HEK293T (cell line): ENCODE results near the gene RIMS1.

ENCODE experiments used
- ARNT ChIP-seq: fragments of 450-650 bp; IDR thresholded peaks from 2 replicates; pipeline ENCODE4 v1.6.1; 2017; ENCODE audit warnings: mild to moderate bottlenecking
- BHLHE40 ChIP-seq: fragments of 450-650 bp; IDR thresholded peaks from 2 replicates; pipeline ENCODE4 v1.6.1; 2016; ENCODE audit warnings: mild to moderate bottlenecking, moderate library complexity, borderline replicate concordance
- ELF4 ChIP-seq: fragments of 450-650 bp; IDR thresholded peaks from 2 replicates; pipeline ENCODE4 v1.6.1; 2017; ENCODE audit warnings: antibody characterized with exemption
- FOXA1 ChIP-seq: fragments of 450-650 bp; IDR thresholded peaks from 2 replicates; pipeline ENCODE4 v1.6.1; 2016; ENCODE audit warnings: mild to moderate bottlenecking
- FOXK2 ChIP-seq: fragments of 450-650 bp; IDR thresholded peaks from 2 replicates; pipeline ENCODE4 v1.6.1; 2016; ENCODE audit warnings: mild to moderate bottlenecking
- FOXM1 ChIP-seq: fragments of 450-650 bp; IDR thresholded peaks from 2 replicates; pipeline ENCODE4 v1.6.1; 2017; ENCODE audit warnings: mild to moderate bottlenecking, borderline replicate concordance
- HDGF ChIP-seq: fragments of 450-650 bp; IDR thresholded peaks from 2 replicates; pipeline ENCODE4 v1.6.1; 2017; ENCODE audit warnings: antibody characterized with exemption, borderline replicate concordance
- L3MBTL2 ChIP-seq: fragments of 450-650 bp; conservative IDR thresholded peaks from 2 replicates; pipeline ENCODE4 v1.6.1; 2016; ENCODE audit warnings: mild to moderate bottlenecking
- NFRKB ChIP-seq: fragments of 450-650 bp; IDR thresholded peaks from 2 replicates; pipeline ENCODE4 v1.6.1; 2016; ENCODE audit warnings: mild to moderate bottlenecking, moderate library complexity
- SP1 ChIP-seq: fragments of 450-650 bp; IDR thresholded peaks from 2 replicates; pipeline ENCODE4 v1.6.1; 2017
- SUZ12 ChIP-seq: fragments of 450-650 bp; IDR thresholded peaks from 2 replicates; pipeline ENCODE4 v1.6.1; 2016; ENCODE audit warnings: mild to moderate bottlenecking
- ZNF384 ChIP-seq: fragments of 450-650 bp; IDR thresholded peaks from 2 replicates; pipeline ENCODE4 v1.6.1; 2016
- TF ChIP-seq, protein P1 (sequence below): fragments of 450-650 bp; IDR thresholded peaks from 2 replicates; pipeline ENCODE4 v1.6.1; 2016

DNA sequence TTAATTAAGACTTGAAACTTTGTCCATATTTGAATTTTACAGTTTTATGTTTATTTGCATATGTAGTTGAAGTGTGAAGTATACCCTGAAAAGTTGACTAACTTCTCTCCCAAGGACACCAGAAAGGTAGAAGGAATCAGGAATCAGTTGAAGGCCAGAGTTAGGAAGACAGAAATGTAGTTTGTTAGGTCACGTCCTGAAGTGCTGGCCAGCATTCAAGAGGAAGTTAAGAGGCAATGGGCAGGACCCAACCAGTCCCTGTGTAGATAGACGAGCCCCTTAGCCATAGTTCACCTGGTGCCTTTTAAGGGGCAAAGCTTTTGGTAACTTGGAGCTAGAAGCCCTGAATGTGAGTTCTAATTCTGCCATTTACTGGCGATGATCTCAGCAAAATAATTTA lies 485.1 kb downstream of the RIMS1 start:
- TF ChIP-seq FOXK2 (no peak), NFRKB (no peak), SP1 (no peak), HDGF (no peak), BHLHE40 (no peak), SUZ12 (no peak), FOXA1 (no peak), ARNT (no peak), L3MBTL2 (no peak), FOXM1 (no peak), ZNF384 (no peak), ELF4 (no peak)
- TF ChIP-seq, protein P1, sequence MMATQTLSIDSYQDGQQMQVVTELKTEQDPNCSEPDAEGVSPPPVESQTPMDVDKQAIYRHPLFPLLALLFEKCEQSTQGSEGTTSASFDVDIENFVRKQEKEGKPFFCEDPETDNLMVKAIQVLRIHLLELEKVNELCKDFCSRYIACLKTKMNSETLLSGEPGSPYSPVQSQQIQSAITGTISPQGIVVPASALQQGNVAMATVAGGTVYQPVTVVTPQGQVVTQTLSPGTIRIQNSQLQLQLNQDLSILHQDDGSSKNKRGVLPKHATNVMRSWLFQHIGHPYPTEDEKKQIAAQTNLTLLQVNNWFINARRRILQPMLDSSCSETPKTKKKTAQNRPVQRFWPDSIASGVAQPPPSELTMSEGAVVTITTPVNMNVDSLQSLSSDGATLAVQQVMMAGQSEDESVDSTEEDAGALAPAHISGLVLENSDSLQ = no peak
